Measurements from ENCODE around the gene CSNK1A1L.
A peak's percentile ranks its signal among the peaks of the same experiment; 100 is the strongest.
"Not testable (repeated sequence)": the region's sequence is repeated elsewhere in the genome, so short reads cannot be mapped to it uniquely, and the experiment has no call there.

The CSNK1A1L gene

GRCh38 chr13:37102896-37103295, 2.6 kb downstream of the CSNK1A1L start:
- DNase-seq = no peak

- no peak for DNase-seq
These were observed 4.3 kb downstream of the CSNK1A1L start for GRCh38 chr13:37101201-37101600.

- DNase-seq = no peak
These were observed 4.7 kb downstream of the CSNK1A1L start for GRCh38 chr13:37100731-37101130.

- no peak for DNase-seq
These were observed 8.4 kb downstream of the CSNK1A1L start for GRCh38 chr13:37097076-37097475.

GRCh38 chr13:37094840-37095239, 10.6 kb downstream of the CSNK1A1L start:
- DNase-seq = no peak

GRCh38 chr13:37094099-37094498, 11.4 kb downstream of the CSNK1A1L start:
- no peak for DNase-seq

- no peak for DNase-seq
These were observed 13.6 kb downstream of the CSNK1A1L start for GRCh38 chr13:37091835-37092234.

GRCh38 chr13:37090912-37091311, 14.6 kb downstream of the CSNK1A1L start:
- DNase-seq = no peak

GRCh38 chr13:37089495-37089894, 16.0 kb downstream of the CSNK1A1L start:
- DNase-seq = no peak

- DNase-seq = no peak
These were observed 18.0 kb downstream of the CSNK1A1L start for GRCh38 chr13:37087486-37087885.

- DNase-seq = no peak
These were observed 19.9 kb downstream of the CSNK1A1L start for GRCh38 chr13:37085606-37086005.

- DNase-seq = no peak
These were observed 28.6 kb downstream of the CSNK1A1L start for GRCh38 chr13:37076818-37077217.

GRCh38 chr13:37075164-37075563, 30.3 kb downstream of the CSNK1A1L start:
- no peak for DNase-seq

- no peak for DNase-seq
These were observed 30.8 kb downstream of the CSNK1A1L start for GRCh38 chr13:37074703-37075102.

- no peak for DNase-seq
These were observed 33.4 kb downstream of the CSNK1A1L start for GRCh38 chr13:37072024-37072423.

- DNase-seq = no peak
These were observed 34.5 kb downstream of the CSNK1A1L start for GRCh38 chr13:37070956-37071355.

GRCh38 chr13:37070145-37070695, 35.2 kb downstream of the CSNK1A1L start:
- DNase-seq = no peak

GRCh38 chr13:37069597-37070103, 35.8 kb downstream of the CSNK1A1L start:
- DNase-seq = no peak

GRCh38 chr13:37068962-37069361, 36.5 kb downstream of the CSNK1A1L start:
- no peak for DNase-seq

GRCh38 chr13:37067874-37068273, 37.6 kb downstream of the CSNK1A1L start:
- no peak for DNase-seq

- DNase-seq = no peak
These were observed 39.5 kb downstream of the CSNK1A1L start for GRCh38 chr13:37065890-37066526.

GRCh38 chr13:37059848-37060192, 45.6 kb downstream of the CSNK1A1L start:
- DNase-seq = no peak

GRCh38 chr13:37058910-37059847, 46.3 kb downstream of the CSNK1A1L start, which contains the start of gene SUPT20H:
SUPT20H (minus strand) TSS chr13:37059688; CDS start chr13:37051490, 8,198 bp downstream.
- peak; percentile 90 for DNase-seq

GRCh38 chr13:37056228-37056627, 49.2 kb downstream of the CSNK1A1L start:
- not testable (repeated sequence) for DNase-seq
